B cell (primary cell): ENCODE measurements around the gene PDIA4. TPM values are rescaled to one million over a fixed set of nuclear protein-coding genes. Genes with fewer than 3 reads are reported as not detected.

ENCODE experiments used
- ATAC-seq: fragments of 200-7000 bp; cut with Tn5 transposase; one replicate; pipeline ENCODE4 v1.10.0; 2021; ENCODE audit warnings: low read depth, mild to moderate bottlenecking, moderate number of reproducible peaks, moderate library complexity
- CTCF ChIA-PET: fragments of 350-600 bp; sonication (Branson Sonifier 250); formaldehyde crosslinking; loops from one replicate; lab custom pipeline; 2021; ENCODE audit warnings: antibody characterized with exemption, inconsistent platforms; lab: Charles Lee
- POLR2A ChIA-PET: fragments of 350-600 bp; sonication (Branson Sonifier 250); formaldehyde crosslinking; loops from one replicate; lab custom pipeline; 2021; ENCODE audit warnings: antibody characterized with exemption; lab: Charles Lee
- DNase-seq: peaks from one replicate; pipeline ENCODE4 v3.0.0; 2013
- H2AFZ ChIP-seq: 2 replicates; pipeline ENCODE4 v1.6.1; 2012; ENCODE audit warnings: mild to moderate bottlenecking, low read depth, low read length; ENCODE audit not compliant: insufficient read depth, poor library complexity, severe bottlenecking
- H3K27ac ChIP-seq, 2 donors: 1 replicate in 1 of 2; 2 replicates in 1 of 2; pipeline ENCODE4 v1.5.1; 2012 to 2013; ENCODE audit warnings: low read length in 2 of 2, mild to moderate bottlenecking in 2 of 2, moderate library complexity in 1 of 2
- H3K27me3 ChIP-seq, 4 experiments: fragments of 200-600 bp in 1 of 4; sonication (generic) in 1 of 4; replicated peaks in 1 of 4; 1 replicate in 2 of 4; 2 replicates in 2 of 4; pipeline versions ENCODE4 v1.6.1 to v1.7.0; 2013 to 2016; ENCODE audit warnings: low read length in 3 of 4, mild to moderate bottlenecking in 2 of 4, mixed read lengths in 1 of 4, moderate library complexity in 1 of 4; ENCODE audit not compliant: insufficient read depth in 4 of 4, control insufficient read depth in 3 of 4; ENCODE audit errors: control extremely low read depth in 1 of 4
- H3K36me3 ChIP-seq, 2 experiments: replicated peaks in 1 of 2; 1 replicate in 1 of 2; 2 replicates in 1 of 2; pipeline versions ENCODE4 v1.6.1 to v1.7.1; 2013; ENCODE audit warnings: low read length in 1 of 2; ENCODE audit not compliant: insufficient read depth in 2 of 2, control insufficient read depth in 1 of 2; ENCODE audit errors: control extremely low read depth in 1 of 2, extremely low read depth in 1 of 2
- H3K4me1 ChIP-seq, 2 donors: fragments of 200-600 bp in 1 of 2; sonication (generic) in 1 of 2; 1 replicate in 1 of 2; 2 replicates in 1 of 2; pipeline versions ENCODE4 v1.5.1 to v1.6.1; 2013 to 2017; ENCODE audit warnings: low read length in 2 of 2; ENCODE audit not compliant: control insufficient read depth in 2 of 2, insufficient read depth in 2 of 2
- H3K4me2 ChIP-seq: replicated peaks from 2 replicates; pipeline ENCODE3; 2012; ENCODE audit warnings: mild to moderate bottlenecking, low read depth, low read length; ENCODE audit not compliant: poor library complexity, severe bottlenecking
- H3K4me3 ChIP-seq, 5 experiments: fragments of 200-600 bp in 1 of 5; sonication (generic) in 1 of 5; 1 replicate in 3 of 5; 2 replicates in 2 of 5; pipeline versions ENCODE4 v1.5.1 to v1.7.0; 2011 to 2016; ENCODE audit warnings: low read length in 4 of 5, mild to moderate bottlenecking in 4 of 5, low read depth in 2 of 5, control low read depth in 1 of 5, moderate library complexity in 1 of 5; ENCODE audit not compliant: insufficient read depth in 1 of 5; ENCODE audit errors: control extremely low read depth in 1 of 5, extremely low read depth in 1 of 5
- H3K79me2 ChIP-seq: fragments of 200-600 bp; sonication (generic); one replicate; pipeline ENCODE4 v1.6.0; 2016; ENCODE audit warnings: low read length; ENCODE audit not compliant: control insufficient read depth, insufficient read depth
- H3K9ac ChIP-seq: fragments of 200-600 bp; sonication (generic); 2 replicates; pipeline ENCODE4 v1.6.1; 2017; ENCODE audit warnings: mild to moderate bottlenecking, low read length, moderate library complexity
- H3K9me3 ChIP-seq, 3 donors: one replicate each; pipeline versions ENCODE4 v1.6.1 to v1.7.1; 2013; ENCODE audit warnings: low read length in 2 of 3; ENCODE audit not compliant: control insufficient read depth in 2 of 3, insufficient read depth in 1 of 3; ENCODE audit errors: control extremely low read depth in 1 of 3
- H4K20me1 ChIP-seq: 2 replicates; pipeline ENCODE4 v1.6.0; 2012; ENCODE audit warnings: mild to moderate bottlenecking, low read length; ENCODE audit not compliant: insufficient read depth, control insufficient read depth, poor library complexity, severe bottlenecking
- H3K27ac Mint-ChIP-seq: one replicate; pipeline ENCODE4 v1.8.0; 2021; ENCODE audit warnings: mixed read lengths
- H3K27me3 Mint-ChIP-seq: one replicate; pipeline ENCODE4 v1.8.0; 2021; ENCODE audit warnings: mixed read lengths
- H3K4me1 Mint-ChIP-seq: one replicate; pipeline ENCODE4 v1.8.0; 2021; ENCODE audit warnings: mixed read lengths
- H3K4me3 Mint-ChIP-seq: one replicate; pipeline ENCODE4 v1.8.0; 2021; ENCODE audit warnings: mixed read lengths
- H3K9me3 Mint-ChIP-seq: one replicate; pipeline ENCODE4 v1.8.0; 2022; ENCODE audit warnings: mixed read lengths; ENCODE audit not compliant: insufficient read depth
- EZH2 ChIP-seq: IDR thresholded peaks from 2 replicates; pipeline ENCODE4 v1.6.1; 2012; ENCODE audit warnings: borderline replicate concordance, low read depth, mild to moderate bottlenecking, moderate library complexity, low read length; ENCODE audit not compliant: insufficient read depth, poor library complexity, severe bottlenecking
- WGBS: methylation state at CpG from one replicate; pipeline ENCODE4 v1.1.5; 2013; ENCODE audit warnings: missing lambda C conversion rate; ENCODE audit not compliant: insufficient coverage; 5-methylcytosine and 5-hydroxymethylcytosine counted together
- intact Hi-C: fragments of 100-400 bp; cut with micrococcal nuclease; formaldehyde crosslinking; loops from one replicate; pipeline ENCODE4 v1.10.0; 2022
- polyA plus RNA-seq: library from polyadenylated mRNA; depleted of rRNA; stranded (reverse); fragments of >200 nt; gene quantifications from 2 replicates; pipeline ENCODE4 v1.2.3, GENCODE V29; 2012
- total RNA-seq, 2 donors: library from RNA; stranded (reverse); fragments of 120-200 nt in 1 of 2; gene quantifications; 1 replicate in 1 of 2; 2 replicates in 1 of 2; pipeline versions ENCODE4 v1.2.3 to v1.2.4, GENCODE V29; 2013 to 2022
- TF ChIP-seq, protein P1 (sequence below): fragments of 200-600 bp; IDR thresholded peaks from one replicate; pipeline ENCODE4 v1.8.0; 2022; ENCODE audit warnings: antibody characterized with exemption, mild to moderate bottlenecking

Gene PDIA4
- total and polyA plus RNA-seq, 2 donors (not counting 1 experiment from before 2014, with no cell fraction given), result 31.6 to 34.7 TPM

DNA sequence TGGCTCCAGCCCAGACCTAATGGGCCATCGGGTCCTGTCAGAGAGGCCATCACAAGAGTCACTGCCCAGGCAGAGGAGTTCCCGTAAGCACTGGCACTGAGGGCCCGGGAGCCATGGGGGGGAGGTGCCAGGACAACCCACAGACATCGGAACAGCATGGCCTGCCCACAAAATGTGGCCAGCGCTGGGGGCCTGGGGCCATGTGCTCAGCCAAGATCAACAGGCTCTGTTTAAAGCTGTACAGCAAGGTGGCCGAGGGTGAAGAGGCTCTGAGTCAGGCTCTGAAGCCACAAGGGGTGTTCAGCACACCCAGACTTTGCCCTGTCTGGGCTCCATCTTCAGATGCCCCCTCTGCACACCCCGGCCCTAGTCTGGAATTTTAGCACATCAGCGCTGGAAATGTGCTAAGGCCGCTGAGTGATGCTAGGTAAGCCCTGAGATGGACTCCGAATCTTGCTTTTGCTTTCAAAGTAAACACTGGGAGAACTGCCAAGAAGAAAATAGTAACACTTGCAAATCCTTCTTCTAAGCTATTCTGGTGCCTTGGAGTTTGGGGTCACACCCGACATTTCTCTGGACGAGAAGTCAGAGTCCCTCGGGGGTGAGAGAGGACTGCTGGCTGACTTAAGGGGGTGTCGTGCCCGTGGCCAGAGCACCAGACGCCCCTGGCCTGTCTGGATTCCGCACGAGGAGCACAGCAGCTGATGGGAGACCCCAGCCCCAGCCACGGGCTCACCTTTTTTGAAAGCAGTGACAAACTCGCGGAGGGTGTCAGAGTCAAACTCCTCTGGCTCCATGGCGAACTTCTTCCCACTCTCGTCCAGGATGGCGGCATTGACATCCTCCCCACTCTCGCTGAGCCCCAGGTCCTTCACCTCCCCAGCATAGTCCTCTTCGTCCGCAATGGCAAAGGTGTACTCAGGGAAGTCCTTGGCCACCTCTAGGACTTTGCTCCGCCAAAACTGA, 23.6 kb downstream of the PDIA4 start:
- H3K27me3 Mint-ChIP-seq, result no peaks in the 10 kb centered on the region
- Histone ChIP-seq H3K27me3 (no peaks in the 10 kb centered on the region), H3K27ac (no peak overlapping the region), H3K79me2 (peaks cover 6% of the 10 kb centered on the region), H3K4me3 (no peak overlapping the region), H3K4me2 (no peak overlapping the region), H3K4me1 (peaks cover 0 to 7% of the 10 kb centered on the region in 2 donors), H2AFZ (no peak overlapping the region), H3K9ac (no peak overlapping the region), H3K36me3 (peaks cover 0 to 56% of the 10 kb centered on the region in 2 experiments), H4K20me1 (no peaks in the 10 kb centered on the region), H3K9me3 (no peaks in the 10 kb centered on the region)
- no peak for ATAC-seq
- peaks cover 4% of the 10 kb centered on the region for H3K4me1 Mint-ChIP-seq
- CTCF ChIA-PET, result interaction anchor here (0.7 to 3.8 kb wide), 21 partner anchors 8 to 494 kb away, joined by 3 to 64 read pairs (median 4); partner anchors contain the start of genes CUL1, PDIA4, ZNF282 and ZNF425
- H3K4me3 Mint-ChIP-seq, result no peak overlapping the region
- intact Hi-C loops, result loop anchor here (1.0 kb wide), 3 partner anchors 24 to 86 kb away; partner anchors contain the start of genes PDIA4 and ZNF786
- no peak overlapping the region for H3K27ac Mint-ChIP-seq
- DNase-seq, result no peak
- POLR2A ChIA-PET, result interaction anchor here (1.2 kb wide), 1 partner anchor 61 kb away, joined by 11 read pairs; no protein-coding TSS in a partner anchor
- TF ChIP-seq EZH2, result no peak
- TF ChIP-seq, protein P1, sequence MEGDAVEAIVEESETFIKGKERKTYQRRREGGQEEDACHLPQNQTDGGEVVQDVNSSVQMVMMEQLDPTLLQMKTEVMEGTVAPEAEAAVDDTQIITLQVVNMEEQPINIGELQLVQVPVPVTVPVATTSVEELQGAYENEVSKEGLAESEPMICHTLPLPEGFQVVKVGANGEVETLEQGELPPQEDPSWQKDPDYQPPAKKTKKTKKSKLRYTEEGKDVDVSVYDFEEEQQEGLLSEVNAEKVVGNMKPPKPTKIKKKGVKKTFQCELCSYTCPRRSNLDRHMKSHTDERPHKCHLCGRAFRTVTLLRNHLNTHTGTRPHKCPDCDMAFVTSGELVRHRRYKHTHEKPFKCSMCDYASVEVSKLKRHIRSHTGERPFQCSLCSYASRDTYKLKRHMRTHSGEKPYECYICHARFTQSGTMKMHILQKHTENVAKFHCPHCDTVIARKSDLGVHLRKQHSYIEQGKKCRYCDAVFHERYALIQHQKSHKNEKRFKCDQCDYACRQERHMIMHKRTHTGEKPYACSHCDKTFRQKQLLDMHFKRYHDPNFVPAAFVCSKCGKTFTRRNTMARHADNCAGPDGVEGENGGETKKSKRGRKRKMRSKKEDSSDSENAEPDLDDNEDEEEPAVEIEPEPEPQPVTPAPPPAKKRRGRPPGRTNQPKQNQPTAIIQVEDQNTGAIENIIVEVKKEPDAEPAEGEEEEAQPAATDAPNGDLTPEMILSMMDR, result no peak
- 98% methylated on average over 28 of the region's 28 CpGs for WGBS
- no peaks in the 10 kb centered on the region for H3K9me3 Mint-ChIP-seq
